ENCODE results near the gene KDR.

The KDR gene

GRCh38 chr4:55122235-55122634, 3.2 kb downstream of the KDR start:
- no peak for DNase-seq

- no peak for DNase-seq
Measured at GRCh38 chr4:55121246-55121645, 4.1 kb downstream of the KDR start.

GRCh38 chr4:55118397-55118796, 7.0 kb downstream of the KDR start:
- DNase-seq, result no peak

GRCh38 chr4:55117511-55117910, 7.9 kb downstream of the KDR start:
- no peak for DNase-seq

GRCh38 chr4:55116450-55116849, 8.9 kb downstream of the KDR start:
- DNase-seq, result no peak

GRCh38 chr4:55111601-55112000, 13.8 kb downstream of the KDR start:
- no peak for DNase-seq

GRCh38 chr4:55110131-55110530, 15.3 kb downstream of the KDR start:
- no peak for DNase-seq

- no peak for DNase-seq
Measured at GRCh38 chr4:55107054-55107453, 18.3 kb downstream of the KDR start.

GRCh38 chr4:55103224-55103623, 22.2 kb downstream of the KDR start:
- DNase-seq, result no peak

GRCh38 chr4:55099816-55100215, 25.6 kb downstream of the KDR start:
- no peak for DNase-seq

GRCh38 chr4:55098456-55099204, 26.8 kb downstream of the KDR start:
- DNase-seq, result no peak

- no peak for DNase-seq
Measured at GRCh38 chr4:55096619-55097018, 28.8 kb downstream of the KDR start.

- no peak for DNase-seq
Measured at GRCh38 chr4:55096045-55096444, 29.4 kb downstream of the KDR start.

GRCh38 chr4:55092504-55092903, 32.9 kb downstream of the KDR start:
- DNase-seq, result no peak

GRCh38 chr4:55089916-55090315, 35.5 kb downstream of the KDR start:
- no peak for DNase-seq

GRCh38 chr4:55087913-55088260, 37.5 kb downstream of the KDR start:
- no peak for DNase-seq

GRCh38 chr4:55087009-55087912, 38.1 kb downstream of the KDR start:
- no peak for DNase-seq

GRCh38 chr4:55086578-55086977, 38.8 kb downstream of the KDR start:
- no peak for DNase-seq

GRCh38 chr4:55083735-55084134, 41.7 kb downstream of the KDR start:
- DNase-seq, result no peak

- no peak for DNase-seq
Measured at GRCh38 chr4:55082756-55083155, 42.6 kb downstream of the KDR start.

- no peak for DNase-seq
Measured at GRCh38 chr4:55080174-55080865, 45.1 kb downstream of the KDR start.

GRCh38 chr4:55079451-55080173, 45.8 kb downstream of the KDR start:
- DNase-seq, result no peak

- DNase-seq, result no peak
Measured at GRCh38 chr4:55078987-55079386, 46.4 kb downstream of the KDR start.
